ENCODE measurements around the gene STX2.
"Not testable (repeated sequence)": the region's sequence is repeated elsewhere in the genome, so short reads cannot be mapped to it uniquely, and the experiment has no call there.

STX2 gene

GRCh38 chr12:130754234-130754901, 84.7 kb downstream of the STX2 start:
- H3K4me1 ChIP-seq (ENCODE audit: control insufficient read depth in 1 of 2, insufficient read depth in 2 of 2, low read length in 2 of 2): no peaks in the 10 kb centered on the region
- H3K27ac ChIP-seq (ENCODE audit: low read length): no peak overlapping the region
- no peaks in the 10 kb centered on the region for H3K36me3 ChIP-seq (ENCODE audit: control insufficient read depth in 1 of 2, insufficient read depth in 2 of 2, low read length in 2 of 2)
- peaks cover 4 to 5% of the 10 kb centered on the region in 2 donors for H3K9me3 ChIP-seq (ENCODE audit: control insufficient read depth in 1 of 2, low read length in 2 of 2)
- H3K27me3 ChIP-seq (ENCODE audit: low read depth, low read length): no peaks in the 10 kb centered on the region
- no peak overlapping the region for H3K4me3 ChIP-seq (ENCODE audit: low read depth in 1 of 2, low read length in 2 of 2)

- H3K4me1 ChIP-seq (ENCODE audit: control insufficient read depth in 1 of 2, insufficient read depth in 2 of 2, low read length in 2 of 2): no peaks in the 10 kb centered on the region
- no peak overlapping the region for H3K27ac ChIP-seq (ENCODE audit: low read length)
- H3K9me3 ChIP-seq (ENCODE audit: control insufficient read depth in 1 of 2, low read length in 2 of 2): peaks cover 4 to 5% of the 10 kb centered on the region in 2 donors
- no peak overlapping the region for H3K4me3 ChIP-seq (ENCODE audit: low read depth in 1 of 2, low read length in 2 of 2)
- no peaks in the 10 kb centered on the region for H3K36me3 ChIP-seq (ENCODE audit: control insufficient read depth in 1 of 2, insufficient read depth in 2 of 2, low read length in 2 of 2)
- peaks cover 3% of the 10 kb centered on the region for H3K27me3 ChIP-seq (ENCODE audit: low read depth, low read length)
These were observed 86.3 kb downstream of the STX2 start for GRCh38 chr12:130752692-130753230.

GRCh38 chr12:130752037-130752436, 87.0 kb downstream of the STX2 start:
- H3K27me3 ChIP-seq (ENCODE audit: low read depth, low read length); H3K4me1 ChIP-seq (ENCODE audit: control insufficient read depth in 1 of 2, insufficient read depth in 2 of 2, low read length in 2 of 2); H3K36me3 ChIP-seq (ENCODE audit: control insufficient read depth in 1 of 2, insufficient read depth in 2 of 2, low read length in 2 of 2); H3K4me3 ChIP-seq (ENCODE audit: low read depth in 1 of 2, low read length in 2 of 2); H3K9me3 ChIP-seq (ENCODE audit: control insufficient read depth in 1 of 2, low read length in 2 of 2); H3K27ac ChIP-seq (ENCODE audit: low read length): not testable (repeated sequence)

GRCh38 chr12:130748786-130749185, 90.3 kb downstream of the STX2 start:
- no peaks in the 10 kb centered on the region for H3K9me3 ChIP-seq (ENCODE audit: control insufficient read depth in 1 of 2, low read length in 2 of 2)
- no peaks in the 10 kb centered on the region for H3K36me3 ChIP-seq (ENCODE audit: control insufficient read depth in 1 of 2, insufficient read depth in 2 of 2, low read length in 2 of 2)
- no peak overlapping the region for H3K4me3 ChIP-seq (ENCODE audit: low read depth in 1 of 2, low read length in 2 of 2)
- no peaks in the 10 kb centered on the region for H3K4me1 ChIP-seq (ENCODE audit: control insufficient read depth in 1 of 2, insufficient read depth in 2 of 2, low read length in 2 of 2)
- no peak overlapping the region for H3K27ac ChIP-seq (ENCODE audit: low read length)
- peaks cover 3% of the 10 kb centered on the region for H3K27me3 ChIP-seq (ENCODE audit: low read depth, low read length)

DNA sequence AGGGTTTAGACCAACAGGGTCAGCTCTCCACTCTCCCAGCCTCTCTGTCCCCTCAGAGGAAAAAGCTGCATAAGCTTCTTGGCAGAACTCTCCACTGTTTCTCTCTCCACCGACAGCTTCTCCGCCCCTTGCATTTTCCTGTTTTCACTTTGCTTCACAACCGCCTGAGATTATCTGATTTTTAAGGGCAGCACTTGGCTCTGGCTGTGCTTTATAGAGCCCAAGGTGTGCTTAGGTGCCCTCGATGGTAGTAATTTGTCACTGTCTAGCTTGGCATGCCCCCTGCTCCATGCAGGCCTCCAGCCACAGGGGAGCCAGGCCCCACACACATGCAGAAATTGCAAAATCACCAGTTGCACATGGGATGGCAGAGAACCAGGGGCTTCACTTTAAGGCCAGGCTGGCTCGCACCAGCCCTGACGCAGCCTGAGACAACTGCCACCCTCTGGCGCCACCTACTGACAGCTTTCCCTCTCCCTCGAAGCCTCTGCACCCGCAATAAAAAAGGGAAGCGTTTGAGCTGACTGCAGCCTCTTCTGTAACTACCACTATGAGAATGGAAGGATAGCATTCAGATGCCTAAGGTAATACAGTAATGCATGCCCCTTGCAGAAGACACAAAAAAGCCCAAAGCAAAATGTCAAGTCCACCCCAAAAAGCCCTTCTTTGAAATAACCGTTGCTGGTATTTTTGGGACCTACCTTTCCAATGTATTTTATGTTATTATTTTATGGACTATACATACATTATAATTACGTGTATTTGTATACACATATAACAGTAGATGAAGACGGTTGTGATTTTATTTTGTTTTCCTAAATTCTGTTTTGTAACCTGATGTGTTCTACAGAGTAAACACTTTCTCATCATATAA, 90.9 kb downstream of the STX2 start:
- Histone ChIP-seq H3K27ac (ENCODE audit: low read length) (no peak overlapping the region), H3K36me3 (ENCODE audit: control insufficient read depth in 1 of 2, insufficient read depth in 2 of 2, low read length in 2 of 2) (no peaks in the 10 kb centered on the region), H3K9me3 (ENCODE audit: control insufficient read depth in 1 of 2, low read length in 2 of 2) (peaks cover 0 to 3% of the 10 kb centered on the region in 2 donors), H3K27me3 (ENCODE audit: low read depth, low read length) (peaks cover 3% of the 10 kb centered on the region), H3K4me1 (ENCODE audit: control insufficient read depth in 1 of 2, insufficient read depth in 2 of 2, low read length in 2 of 2) (no peaks in the 10 kb centered on the region), H3K4me3 (ENCODE audit: low read depth in 1 of 2, low read length in 2 of 2) (peak overlapping the region in 1 of 2 donors; percentile 23)

DNA sequence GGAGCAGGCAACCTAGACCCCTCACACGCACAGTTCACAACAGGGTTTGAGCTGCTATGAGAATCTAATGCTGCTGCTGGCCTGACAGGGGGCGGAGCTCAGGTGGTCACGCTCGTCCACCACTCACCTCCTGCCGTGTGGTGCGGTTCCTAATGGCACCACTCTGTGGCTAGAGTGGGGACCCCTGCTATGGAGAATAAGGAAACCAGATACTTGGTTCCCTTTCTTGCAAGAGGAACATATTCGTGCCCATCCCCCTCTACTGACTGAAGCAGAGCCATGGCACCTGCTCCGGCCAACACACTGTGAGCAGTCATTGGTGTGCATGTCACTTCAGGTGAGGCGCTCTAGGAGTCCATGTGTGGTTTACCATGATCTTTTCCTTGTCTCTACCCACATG, 92.5 kb downstream of the STX2 start:
- Histone ChIP-seq H3K27ac (ENCODE audit: low read length) (no peak overlapping the region), H3K36me3 (ENCODE audit: control insufficient read depth in 1 of 2, insufficient read depth in 2 of 2, low read length in 2 of 2) (no peaks in the 10 kb centered on the region), H3K9me3 (ENCODE audit: control insufficient read depth in 1 of 2, low read length in 2 of 2) (peaks cover 0 to 3% of the 10 kb centered on the region in 2 donors), H3K4me3 (ENCODE audit: low read depth in 1 of 2, low read length in 2 of 2) (no peak overlapping the region), H3K27me3 (ENCODE audit: low read depth, low read length) (peaks cover 3% of the 10 kb centered on the region), H3K4me1 (ENCODE audit: control insufficient read depth in 1 of 2, insufficient read depth in 2 of 2, low read length in 2 of 2) (no peaks in the 10 kb centered on the region)

DNA sequence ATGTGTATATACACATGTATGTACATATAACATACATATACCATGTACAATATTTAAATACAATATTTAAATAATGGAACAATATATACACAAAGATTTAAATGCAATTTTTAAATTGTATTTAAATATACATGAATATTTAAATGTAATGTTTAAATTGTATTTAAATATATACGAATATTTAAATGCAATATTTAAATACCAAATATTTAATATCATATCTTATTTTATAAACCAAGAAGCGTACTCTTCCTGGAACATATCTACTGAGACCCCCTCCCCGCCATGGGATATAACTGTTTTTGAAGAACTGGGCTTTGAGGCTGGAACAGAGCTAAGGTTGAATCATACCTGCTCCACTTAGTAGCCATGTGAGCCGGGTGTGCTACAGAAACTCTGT, 93.1 kb downstream of the STX2 start:
- Histone ChIP-seq H3K9me3 (ENCODE audit: control insufficient read depth in 1 of 2, low read length in 2 of 2) (peaks cover 0 to 3% of the 10 kb centered on the region in 2 donors), H3K36me3 (ENCODE audit: control insufficient read depth in 1 of 2, insufficient read depth in 2 of 2, low read length in 2 of 2) (no peaks in the 10 kb centered on the region), H3K27ac (ENCODE audit: low read length) (no peak overlapping the region), H3K4me1 (ENCODE audit: control insufficient read depth in 1 of 2, insufficient read depth in 2 of 2, low read length in 2 of 2) (no peaks in the 10 kb centered on the region), H3K27me3 (ENCODE audit: low read depth, low read length) (peaks cover 3% of the 10 kb centered on the region), H3K4me3 (ENCODE audit: low read depth in 1 of 2, low read length in 2 of 2) (no peak overlapping the region)

DNA sequence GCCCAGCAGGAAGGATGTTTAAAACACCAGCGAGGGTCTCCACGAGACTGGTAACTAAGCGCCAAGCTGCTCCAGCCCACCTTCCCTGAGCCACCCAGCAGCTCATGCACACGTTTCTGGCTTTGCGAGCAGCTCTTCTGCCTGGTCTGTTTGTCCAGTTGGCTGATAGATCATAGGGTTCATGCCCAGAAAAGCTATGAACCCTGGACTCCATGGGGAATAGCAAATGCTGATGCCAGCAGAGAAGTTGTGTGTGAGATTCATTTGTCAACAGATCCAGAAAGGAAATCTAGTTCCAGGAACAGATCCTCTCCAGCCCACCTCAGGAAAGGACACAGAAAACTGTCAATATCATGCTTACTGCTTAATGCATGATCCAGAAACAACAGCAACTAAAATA, 94.8 kb downstream of the STX2 start:
- peaks cover 3% of the 10 kb centered on the region for H3K27me3 ChIP-seq (ENCODE audit: low read depth, low read length)

DNA sequence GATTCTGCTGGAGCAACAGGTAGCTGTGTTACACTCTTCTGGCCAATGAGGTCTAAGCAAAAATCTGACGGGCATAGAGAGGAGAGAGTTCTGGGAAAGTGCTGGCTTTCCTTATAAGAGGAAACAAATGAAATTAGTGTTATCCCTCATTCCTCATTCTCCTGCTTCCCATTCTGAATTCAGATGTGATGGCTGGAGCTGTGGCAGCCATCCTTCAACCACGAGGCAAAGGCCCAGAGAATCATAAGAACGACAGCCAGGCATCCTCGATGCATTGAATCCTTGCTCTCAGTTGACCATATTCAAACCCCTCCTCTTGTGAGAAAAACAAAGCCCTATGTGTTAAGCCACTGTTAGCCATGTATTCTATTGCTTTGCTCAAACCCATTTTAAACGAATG, 95.4 kb downstream of the STX2 start:
- H3K27ac ChIP-seq (ENCODE audit: low read length): no peak overlapping the region
- peaks cover 0 to 4% of the 10 kb centered on the region in 2 donors for H3K9me3 ChIP-seq (ENCODE audit: control insufficient read depth in 1 of 2, low read length in 2 of 2)
- no peaks in the 10 kb centered on the region for H3K4me1 ChIP-seq (ENCODE audit: control insufficient read depth in 1 of 2, insufficient read depth in 2 of 2, low read length in 2 of 2)
- H3K36me3 ChIP-seq (ENCODE audit: control insufficient read depth in 1 of 2, insufficient read depth in 2 of 2, low read length in 2 of 2): no peaks in the 10 kb centered on the region
- no peaks in the 10 kb centered on the region for H3K27me3 ChIP-seq (ENCODE audit: low read depth, low read length)
- no peak overlapping the region for H3K4me3 ChIP-seq (ENCODE audit: low read depth in 1 of 2, low read length in 2 of 2)

More for the DNA sequence above, 94.8 kb downstream of the STX2 start:
- Histone ChIP-seq H3K9me3 (ENCODE audit: control insufficient read depth in 1 of 2, low read length in 2 of 2) (peaks cover 0 to 3% of the 10 kb centered on the region in 2 donors), H3K4me3 (ENCODE audit: low read depth in 1 of 2, low read length in 2 of 2) (no peak overlapping the region), H3K4me1 (ENCODE audit: control insufficient read depth in 1 of 2, insufficient read depth in 2 of 2, low read length in 2 of 2) (no peaks in the 10 kb centered on the region), H3K36me3 (ENCODE audit: control insufficient read depth in 1 of 2, insufficient read depth in 2 of 2, low read length in 2 of 2) (no peaks in the 10 kb centered on the region), H3K27ac (ENCODE audit: low read length) (no peak overlapping the region)

DNA sequence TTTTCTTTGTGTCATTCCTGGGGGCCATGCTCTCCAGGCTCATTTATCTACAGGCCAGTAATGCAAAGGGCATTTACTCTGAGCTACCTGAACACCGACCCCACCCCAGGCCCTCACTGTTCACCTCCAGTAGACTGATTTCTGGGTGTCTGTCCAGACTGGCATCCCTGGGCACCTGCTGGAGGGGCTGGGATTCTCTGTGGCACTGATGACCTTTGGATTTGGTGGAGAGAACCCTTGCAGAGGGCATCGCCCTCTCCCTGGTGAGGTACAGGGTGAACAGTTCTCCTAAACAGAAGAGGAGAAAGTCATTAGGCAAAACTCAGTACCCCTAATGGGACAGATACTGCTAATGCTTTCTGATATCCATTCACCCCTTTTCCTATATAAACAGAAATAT, 95.9 kb downstream of the STX2 start:
- no peak overlapping the region for H3K4me3 ChIP-seq (ENCODE audit: low read depth in 1 of 2, low read length in 2 of 2)
- H3K9me3 ChIP-seq (ENCODE audit: control insufficient read depth in 1 of 2, low read length in 2 of 2): peaks cover 0 to 8% of the 10 kb centered on the region in 2 donors
- no peaks in the 10 kb centered on the region for H3K4me1 ChIP-seq (ENCODE audit: control insufficient read depth in 1 of 2, insufficient read depth in 2 of 2, low read length in 2 of 2)
- no peak overlapping the region for H3K27ac ChIP-seq (ENCODE audit: low read length)
- no peaks in the 10 kb centered on the region for H3K36me3 ChIP-seq (ENCODE audit: control insufficient read depth in 1 of 2, insufficient read depth in 2 of 2, low read length in 2 of 2)
- no peaks in the 10 kb centered on the region for H3K27me3 ChIP-seq (ENCODE audit: low read depth, low read length)

GRCh38 chr12:130742716-130743115, 96.3 kb downstream of the STX2 start:
- H3K36me3 ChIP-seq (ENCODE audit: control insufficient read depth in 1 of 2, insufficient read depth in 2 of 2, low read length in 2 of 2): no peaks in the 10 kb centered on the region
- no peak overlapping the region for H3K4me3 ChIP-seq (ENCODE audit: low read depth in 1 of 2, low read length in 2 of 2)
- H3K27me3 ChIP-seq (ENCODE audit: low read depth, low read length): no peaks in the 10 kb centered on the region
- H3K4me1 ChIP-seq (ENCODE audit: control insufficient read depth in 1 of 2, insufficient read depth in 2 of 2, low read length in 2 of 2): no peaks in the 10 kb centered on the region
- peaks cover 0 to 8% of the 10 kb centered on the region in 2 donors for H3K9me3 ChIP-seq (ENCODE audit: control insufficient read depth in 1 of 2, low read length in 2 of 2)
- H3K27ac ChIP-seq (ENCODE audit: low read length): no peak overlapping the region
